GM23338 (cell line): ENCODE results near the gene TBCE. TPM values are rescaled to one million over a fixed set of nuclear protein-coding genes. Genes with fewer than 3 reads are reported as not detected.

ENCODE experiments used
- ATAC-seq: fragments of 200-7000 bp; cut with Tn5 transposase; 3 replicates; pipeline ENCODE4 v1.9.1; 2020
- DNase-seq: peaks from one replicate; pipeline ENCODE4 v3.0.0-alpha.2; 2015; ENCODE audit warnings: low spot score
- H2AFZ ChIP-seq: fragments of 200-600 bp; sonication (generic); 2 replicates; pipeline ENCODE4 v1.8.0; 2016; ENCODE audit warnings: antibody characterized with exemption, mild to moderate bottlenecking, moderate library complexity
- H3F3A ChIP-seq: fragments of 200-600 bp; sonication (generic); replicated peaks from 2 replicates; pipeline ENCODE4 v1.8.0; 2017; ENCODE audit warnings: antibody characterized with exemption, mixed run types, low read depth
- H3K27ac ChIP-seq: fragments of 200-600 bp; sonication (generic); 2 replicates; pipeline ENCODE4 v1.6.1; 2016; ENCODE audit warnings: low read depth
- H3K27me3 ChIP-seq: fragments of 200-600 bp; sonication (generic); 2 replicates; pipeline ENCODE4 v1.8.0; 2016; ENCODE audit warnings: mild to moderate bottlenecking, mixed run types, moderate library complexity; ENCODE audit not compliant: insufficient read depth
- H3K36me3 ChIP-seq: fragments of 200-600 bp; sonication (generic); 2 replicates; pipeline ENCODE4 v1.8.0; 2016; ENCODE audit warnings: mild to moderate bottlenecking; ENCODE audit not compliant: insufficient read depth
- H3K4me1 ChIP-seq: fragments of 200-600 bp; sonication (generic); 2 replicates; pipeline ENCODE4 v1.8.0; 2016; ENCODE audit warnings: mild to moderate bottlenecking, moderate library complexity; ENCODE audit not compliant: insufficient read depth
- H3K4me2 ChIP-seq: fragments of 200-600 bp; sonication (generic); 2 replicates; pipeline ENCODE4 v1.7.1; 2017; ENCODE audit warnings: mixed run types
- H3K4me3 ChIP-seq: fragments of 200-600 bp; sonication (generic); 2 replicates; pipeline ENCODE4 v1.6.1; 2016; ENCODE audit warnings: mixed run types
- H3K79me2 ChIP-seq: fragments of 200-600 bp; sonication (generic); replicated peaks from 2 replicates; pipeline ENCODE4 v1.8.0; 2017; ENCODE audit warnings: mild to moderate bottlenecking; ENCODE audit not compliant: insufficient read depth
- H3K9me2 ChIP-seq: fragments of 200-600 bp; sonication (generic); 2 replicates; pipeline ENCODE4 v1.8.0; 2017; ENCODE audit not compliant: insufficient read depth
- H4K20me1 ChIP-seq: fragments of 200-600 bp; sonication (generic); replicated peaks from 2 replicates; pipeline ENCODE4 v1.8.0; 2017; ENCODE audit warnings: mild to moderate bottlenecking; ENCODE audit not compliant: insufficient read depth
- H3K27ac Mint-ChIP-seq: 2 replicates; pipeline ENCODE4 v1.8.0; 2020; ENCODE audit warnings: inconsistent platforms, mild to moderate bottlenecking, moderate library complexity, mixed read lengths
- H3K27me3 Mint-ChIP-seq: 3 replicates; pipeline ENCODE4 v1.8.0; 2022; ENCODE audit warnings: low read depth, mild to moderate bottlenecking, moderate library complexity, mixed read lengths, inconsistent platforms; ENCODE audit not compliant: insufficient read depth, poor library complexity
- H3K36me3 Mint-ChIP-seq: 3 replicates; pipeline ENCODE4 v1.8.0; 2021; ENCODE audit warnings: low read depth, mild to moderate bottlenecking, inconsistent platforms, moderate library complexity, mixed read lengths
- H3K4me1 Mint-ChIP-seq: 3 replicates; pipeline ENCODE4 v1.8.0; 2020; ENCODE audit warnings: mild to moderate bottlenecking, inconsistent platforms, mixed read lengths
- H3K4me3 Mint-ChIP-seq: 3 replicates; pipeline ENCODE4 v1.8.0; 2021; ENCODE audit warnings: moderate library complexity, mild to moderate bottlenecking, inconsistent platforms, mixed read lengths
- H3K9me3 Mint-ChIP-seq: 3 replicates; pipeline ENCODE4 v1.8.0; 2020; ENCODE audit warnings: moderate library complexity, mild to moderate bottlenecking, inconsistent platforms, mixed read lengths
- CREB1 ChIP-seq: fragments of 250-450 bp; sonication (Bioruptor Pico); IDR thresholded peaks from 2 replicates; pipeline ENCODE4 v1.5.0; 2020; ENCODE audit warnings: low read depth, mild to moderate bottlenecking, moderate library complexity
- CTCF ChIP-seq, 2 experiments: fragments of 200-600 bp in 1 of 2; sonication (generic) in 1 of 2; conservative IDR thresholded peaks; 2 replicates each; pipeline versions ENCODE4 v1.5.1 to v1.6.1; 2016 to 2017; ENCODE audit warnings: antibody characterized with exemption in 2 of 2, low read depth in 2 of 2, mild to moderate bottlenecking in 2 of 2, moderate library complexity in 1 of 2
- EZH2 ChIP-seq: fragments of 200-600 bp; sonication (generic); IDR thresholded peaks from one replicate; pipeline ENCODE4 v1.8.0; 2017; ENCODE audit warnings: antibody characterized with exemption, mild to moderate bottlenecking, low read depth; ENCODE audit not compliant: unreplicated experiment
- EZH2phosphoT487 ChIP-seq: fragments of 200-600 bp; sonication (generic); IDR thresholded peaks from one replicate; pipeline ENCODE4 v1.8.1; 2018; ENCODE audit warnings: antibody characterized with exemption; ENCODE audit not compliant: unreplicated experiment
- JUNB ChIP-seq: IDR thresholded peaks from one replicate; pipeline ENCODE4 v1.6.1; 2016; ENCODE audit warnings: antibody characterized with exemption; ENCODE audit not compliant: unreplicated experiment
- NANOG ChIP-seq: IDR thresholded peaks from 2 replicates; pipeline ENCODE4 v1.6.1; 2016; ENCODE audit warnings: antibody characterized with exemption, borderline replicate concordance
- POLR2AphosphoS5 ChIP-seq: IDR thresholded peaks from 2 replicates; pipeline ENCODE4 v1.6.1; 2016; ENCODE audit warnings: antibody characterized with exemption, low read depth
- REST ChIP-seq: IDR thresholded peaks from one replicate; pipeline ENCODE4 v1.6.1; 2018; ENCODE audit warnings: antibody characterized with exemption; ENCODE audit not compliant: unreplicated experiment
- STAT1 ChIP-seq: IDR thresholded peaks from one replicate; pipeline ENCODE4 v1.6.1; 2016; ENCODE audit warnings: antibody characterized with exemption; ENCODE audit not compliant: unreplicated experiment
- ZNF114 ChIP-seq: fragments of 250-450 bp; sonication (Bioruptor Pico); IDR thresholded peaks from 2 replicates; pipeline ENCODE4 v1.5.0; 2020; ENCODE audit warnings: mild to moderate bottlenecking, moderate library complexity
- ZNF331 ChIP-seq: fragments of 250-450 bp; sonication (Bioruptor Pico); IDR thresholded peaks from 2 replicates; pipeline ENCODE4 v1.5.0; 2020; ENCODE audit warnings: low read depth, mild to moderate bottlenecking, moderate library complexity
- polyA plus RNA-seq: library from polyadenylated mRNA; unstranded; fragments of >200 nt; fragmentation: Nextera tagmentation; extraction: Ambion mirVana; gene quantifications from 2 replicates; pipeline ENCODE4 v1.2.1, GENCODE V29; 2016
- total RNA-seq: library from RNA; depleted of rRNA; stranded (reverse); fragments of >200 nt; shearing (Covaris generic); gene quantifications from 2 replicates; pipeline ENCODE4 v1.2.3, GENCODE V29; 2014
- TF ChIP-seq, protein P1 (sequence below): IDR thresholded peaks from 2 replicates; pipeline ENCODE4 v1.6.1; 2016; ENCODE audit warnings: antibody characterized with exemption

The TBCE gene
- total and polyA plus RNA-seq, 2 experiments from 2014 or later = 42.7 to 64.8 TPM

GRCh38 chr1:235325139-235325538 is 42.1 kb upstream of the TBCE start (continued):
- TF ChIP-seq, protein P1, sequence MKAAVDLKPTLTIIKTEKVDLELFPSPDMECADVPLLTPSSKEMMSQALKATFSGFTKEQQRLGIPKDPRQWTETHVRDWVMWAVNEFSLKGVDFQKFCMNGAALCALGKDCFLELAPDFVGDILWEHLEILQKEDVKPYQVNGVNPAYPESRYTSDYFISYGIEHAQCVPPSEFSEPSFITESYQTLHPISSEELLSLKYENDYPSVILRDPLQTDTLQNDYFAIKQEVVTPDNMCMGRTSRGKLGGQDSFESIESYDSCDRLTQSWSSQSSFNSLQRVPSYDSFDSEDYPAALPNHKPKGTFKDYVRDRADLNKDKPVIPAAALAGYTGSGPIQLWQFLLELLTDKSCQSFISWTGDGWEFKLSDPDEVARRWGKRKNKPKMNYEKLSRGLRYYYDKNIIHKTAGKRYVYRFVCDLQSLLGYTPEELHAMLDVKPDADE = no peak
- no peak for TF ChIP-seq ZNF114 (CRISPR knock-in tag)
- TF ChIP-seq EZH2phosphoT487 = no peak
- no peak for TF ChIP-seq POLR2AphosphoS5

- H3K4me3 ChIP-seq = peak overlapping the region; percentile 80
- H3K4me3 Mint-ChIP-seq = peak overlapping the region; percentile 98; the same call in 2 of the 3 replicates
- TF ChIP-seq CTCF (conservative IDR thresholded peaks at IDR 0.05; ENCODE audit: low read depth in 2 of 2) (no peak), NANOG (no peak), EZH2 (no peak), EZH2phosphoT487 (no peak), REST (no peak), CREB1 (CRISPR knock-in tag) (no peak), ZNF331 (CRISPR knock-in tag) (no peak), STAT1 (no peak), JUNB (no peak)
- TF ChIP-seq, protein P1 = no peak
Measured at GRCh38 chr1:235325854-235326253, 41.4 kb upstream of the TBCE start.

More at GRCh38 chr1:235325854-235326253, 41.4 kb upstream of the TBCE start:
- H4K20me1 ChIP-seq = peaks cover 38% of the 10 kb centered on the region
- peak overlapping the region; percentile 25; the same call in 1 of the 2 replicates for H3K27ac Mint-ChIP-seq
- H3K9me3 Mint-ChIP-seq = no peaks in the 10 kb centered on the region; the same call in 2 of the 3 replicates
- ATAC-seq (no peak), DNase-seq (no peak)
- H3K9me2 ChIP-seq = no peaks in the 10 kb centered on the region
- peaks cover 88% of the 10 kb centered on the region for H3K79me2 ChIP-seq
- H3K36me3 ChIP-seq = no peaks in the 10 kb centered on the region
- peaks cover 28% of the 10 kb centered on the region for H3K36me3 Mint-ChIP-seq
- peaks cover 25% of the 10 kb centered on the region for H3K4me1 ChIP-seq
- H3K27me3 ChIP-seq = no peaks in the 10 kb centered on the region
- no peak overlapping the region for H2AFZ ChIP-seq
- peak overlapping the region; percentile 78 for H3K4me2 ChIP-seq
- peaks cover 13% of the 10 kb centered on the region; the same call in 1 of the 2 replicates for H3F3A ChIP-seq
- H3K27me3 Mint-ChIP-seq = peaks cover 8% of the 10 kb centered on the region
- peaks cover 19% of the 10 kb centered on the region; the same call in 2 of the 3 replicates for H3K4me1 Mint-ChIP-seq
- H3K27ac ChIP-seq = peak overlapping the region; percentile 87; the same call in 1 of the 2 replicates
